Transverse colon (tissue), 4 donors: Measurements from ENCODE around the gene ITPKB.
A peak's percentile ranks its signal among the peaks of the same experiment; 100 is the strongest.

Source experiments
- CTCF ChIP-seq, 5 experiments: fragments of 200-600 bp in 3 of 5; fragments of 450-650 bp in 2 of 5; sonication (generic) in 3 of 5; IDR thresholded peaks; 1 replicate in 2 of 5; 2 replicates in 3 of 5; pipeline ENCODE4 v1.5.1; 2016 to 2017; ENCODE audit warnings: antibody characterized with exemption in 5 of 5, inconsistent platforms in 3 of 5, mild to moderate bottlenecking in 2 of 5, moderate library complexity in 1 of 5
- POLR2A ChIP-seq: fragments of 450-650 bp; IDR thresholded peaks from one replicate; pipeline ENCODE4 v1.6.1; 2016; ENCODE audit warnings: antibody characterized with exemption, mild to moderate bottlenecking, moderate library complexity
- POLR2AphosphoS5 ChIP-seq, 3 donors: sonication (generic); formaldehyde crosslinking; IDR thresholded peaks; one replicate each; pipeline ENCODE4 v1.6.1; 2016; ENCODE audit warnings: antibody characterized with exemption in 3 of 3

GRCh38 chr1:226738995-226739695 lies at the start of gene ITPKB:
- TF ChIP-seq POLR2AphosphoS5 (IDR thresholded peaks at IDR 0.05) (peak; percentile 62 to 85 (median 69)), CTCF (IDR thresholded peaks at IDR 0.05) (no peak), POLR2A (peak; percentile 69)
